Naive thymus-derived CD8-positive, alpha-beta T cell (primary cell): ENCODE results near the gene AIG1. TPM values are rescaled to one million over a fixed set of nuclear protein-coding genes. Genes with fewer than 3 reads are reported as not detected.

ENCODE experiments used
- ATAC-seq, 2 donors: fragments of 150-1000 bp; cut with Tn5 transposase in 1 of 2; sonication (Bioruptor Pico), chemical (Tn5 transposase) in 1 of 2; 1 replicate in 1 of 2; 2 replicates in 1 of 2; pipeline ENCODE4 v1.10.0; 2021; ENCODE audit warnings: mild to moderate bottlenecking in 2 of 2, moderate library complexity in 2 of 2
- POLR2A ChIA-PET: fragments of 350-600 bp; sonication (Branson Sonifier 250); formaldehyde crosslinking; loops from one replicate; lab custom pipeline; 2021; ENCODE audit warnings: antibody characterized with exemption; lab: Charles Lee
- DNase-seq, 10 donors: peaks; one replicate each; pipeline versions ENCODE4 v3.0.0 to v3.0.0-alpha.2; 2020 to 2022
- H3K27ac Mint-ChIP-seq, 10 donors: one replicate each; pipeline ENCODE4 v1.8.0; 2020 to 2022; ENCODE audit warnings: mild to moderate bottlenecking in 10 of 10, mixed read lengths in 10 of 10, moderate library complexity in 4 of 10, inconsistent platforms in 1 of 10
- H3K27me3 Mint-ChIP-seq, 5 donors: one replicate each; pipeline ENCODE4 v1.8.0; 2021 to 2022; ENCODE audit warnings: mixed read lengths in 5 of 5
- H3K36me3 Mint-ChIP-seq, 3 donors: one replicate each; pipeline ENCODE4 v1.8.0; 2020 to 2022; ENCODE audit warnings: mixed read lengths in 3 of 3, mild to moderate bottlenecking in 2 of 3, inconsistent platforms in 1 of 3
- H3K4me1 Mint-ChIP-seq, 4 donors: one replicate each; pipeline ENCODE4 v1.8.0; 2021 to 2022; ENCODE audit warnings: mixed read lengths in 4 of 4
- H3K4me3 Mint-ChIP-seq, 10 donors: one replicate each; pipeline ENCODE4 v1.8.0; 2020 to 2022; ENCODE audit warnings: mild to moderate bottlenecking in 10 of 10, mixed read lengths in 10 of 10, moderate library complexity in 6 of 10, inconsistent platforms in 1 of 10
- H3K9me3 Mint-ChIP-seq, 9 donors: one replicate each; pipeline ENCODE4 v1.8.0; 2020 to 2022; ENCODE audit warnings: mixed read lengths in 9 of 9, mild to moderate bottlenecking in 3 of 9, inconsistent platforms in 1 of 9, moderate library complexity in 1 of 9
- polyA plus RNA-seq, 3 donors: library from polyadenylated mRNA; unstranded; fragments of 300-500 nt; fragmentation: Illumina TruSeq; gene quantifications; one replicate each; pipeline ENCODE4 v1.2.3, GENCODE V29; 2021
- total RNA-seq, 8 experiments: library from RNA in 2 of 8; stranded (reverse) in 2 of 8; gene quantifications; one replicate each; pipeline ENCODE4 v1.2.3 and lab custom pipeline; 2021 to 2026

The AIG1 gene
- total and polyA plus RNA-seq, 5 experiments from 2014 or later = 10.0 to 19.0 (median 14.5) TPM

- Mint-ChIP-seq H3K9me3 (peaks cover 0 to 5% (median 0%) of the 10 kb centered on the region in 9 donors), H3K4me3 (no peak overlapping the region), H3K36me3 (peaks cover 19 to 37% (median 24%) of the 10 kb centered on the region in 3 donors), H3K4me1 (peaks cover 7 to 19% (median 12%) of the 10 kb centered on the region in 4 donors), H3K27ac (no peak overlapping the region), H3K27me3 (no peaks in the 10 kb centered on the region)
- POLR2A ChIA-PET = no interaction called here
- DNase-seq = no peak
- no peak for ATAC-seq
Measured at GRCh38 chr6:143141442-143141841, 80.8 kb downstream of the AIG1 start.

- POLR2A ChIA-PET = no interaction called here
- no peak overlapping the region for H3K4me3 Mint-ChIP-seq
- no peaks in the 10 kb centered on the region for H3K27me3 Mint-ChIP-seq
- H3K9me3 Mint-ChIP-seq = peaks cover 0 to 2% (median 0%) of the 10 kb centered on the region in 9 donors
- DNase-seq (no peak), ATAC-seq (no peak)
- H3K36me3 Mint-ChIP-seq = peaks cover 6 to 11% (median 9%) of the 10 kb centered on the region in 3 donors
- H3K27ac Mint-ChIP-seq = peak overlapping the region in 1 of 10 donors; percentile 61
- H3K4me1 Mint-ChIP-seq = no peaks in the 10 kb centered on the region
Measured at GRCh38 chr6:143146186-143146851, 85.6 kb downstream of the AIG1 start.

GRCh38 chr6:143149771-143150170, 89.1 kb downstream of the AIG1 start:
- Mint-ChIP-seq H3K27me3 (no peaks in the 10 kb centered on the region), H3K9me3 (peaks cover 0 to 2% (median 0%) of the 10 kb centered on the region in 9 donors), H3K4me1 (no peaks in the 10 kb centered on the region), H3K27ac (no peak overlapping the region), H3K36me3 (peaks cover 6 to 11% (median 9%) of the 10 kb centered on the region in 3 donors), H3K4me3 (no peak overlapping the region)
- POLR2A ChIA-PET = no interaction called here
- ATAC-seq (no peak), DNase-seq (no peak)

- DNase-seq = no peak
- H3K4me3 Mint-ChIP-seq = no peak overlapping the region
- ATAC-seq = no peak
- no peak overlapping the region for H3K27ac Mint-ChIP-seq
- H3K9me3 Mint-ChIP-seq = peaks cover 0 to 2% (median 0%) of the 10 kb centered on the region in 9 donors
- POLR2A ChIA-PET = no interaction called here
- H3K27me3 Mint-ChIP-seq = no peaks in the 10 kb centered on the region
- H3K4me1 Mint-ChIP-seq = no peaks in the 10 kb centered on the region
- peaks cover 6 to 11% (median 9%) of the 10 kb centered on the region in 3 donors for H3K36me3 Mint-ChIP-seq
Measured at GRCh38 chr6:143150281-143150680, 89.6 kb downstream of the AIG1 start.

GRCh38 chr6:143151381-143151780, 90.7 kb downstream of the AIG1 start:
- Mint-ChIP-seq H3K27ac (no peak overlapping the region), H3K9me3 (peaks cover 0 to 2% (median 0%) of the 10 kb centered on the region in 9 donors), H3K4me1 (peaks cover 0 to 3% (median 0%) of the 10 kb centered on the region in 4 donors), H3K4me3 (no peak overlapping the region), H3K27me3 (no peaks in the 10 kb centered on the region), H3K36me3 (peaks cover 6 to 11% (median 9%) of the 10 kb centered on the region in 3 donors)
- no peak for ATAC-seq
- DNase-seq = no peak
- POLR2A ChIA-PET = no interaction called here

GRCh38 chr6:143155681-143156080, 95.0 kb downstream of the AIG1 start:
- Mint-ChIP-seq H3K9me3 (no peaks in the 10 kb centered on the region), H3K36me3 (peaks cover 0 to under 1% (median 0%) of the 10 kb centered on the region in 3 donors), H3K4me1 (peaks cover 0 to 3% (median 0%) of the 10 kb centered on the region in 4 donors), H3K27ac (no peak overlapping the region), H3K27me3 (no peaks in the 10 kb centered on the region), H3K4me3 (no peak overlapping the region)
- no peak for ATAC-seq
- DNase-seq = no peak
- POLR2A ChIA-PET = no interaction called here

GRCh38 chr6:143157131-143157530, 96.4 kb downstream of the AIG1 start:
- ATAC-seq = no peak
- H3K36me3 Mint-ChIP-seq = peaks cover 0 to 4% (median 0%) of the 10 kb centered on the region in 3 donors
- no peaks in the 10 kb centered on the region for H3K9me3 Mint-ChIP-seq
- DNase-seq = no peak
- POLR2A ChIA-PET = no interaction called here
- no peak overlapping the region for H3K4me3 Mint-ChIP-seq
- H3K4me1 Mint-ChIP-seq = peaks cover 0 to 3% (median 0%) of the 10 kb centered on the region in 4 donors
- no peaks in the 10 kb centered on the region for H3K27me3 Mint-ChIP-seq
- H3K27ac Mint-ChIP-seq = no peak overlapping the region

- POLR2A ChIA-PET = no interaction called here
- no peak for ATAC-seq
- H3K9me3 Mint-ChIP-seq = no peaks in the 10 kb centered on the region
- no peak for DNase-seq
- H3K36me3 Mint-ChIP-seq = peaks cover 0 to 4% (median 0%) of the 10 kb centered on the region in 3 donors
- no peak overlapping the region for H3K27ac Mint-ChIP-seq
- H3K27me3 Mint-ChIP-seq = no peaks in the 10 kb centered on the region
- peaks cover 0 to 3% (median 0%) of the 10 kb centered on the region in 4 donors for H3K4me1 Mint-ChIP-seq
- no peak overlapping the region for H3K4me3 Mint-ChIP-seq
Measured at GRCh38 chr6:143158113-143158581, 97.5 kb downstream of the AIG1 start.

GRCh38 chr6:143159001-143159400, 98.3 kb downstream of the AIG1 start:
- POLR2A ChIA-PET = no interaction called here
- no peak overlapping the region for H3K27ac Mint-ChIP-seq
- H3K9me3 Mint-ChIP-seq = no peaks in the 10 kb centered on the region
- H3K36me3 Mint-ChIP-seq = peaks cover 0 to 4% (median 0%) of the 10 kb centered on the region in 3 donors
- H3K27me3 Mint-ChIP-seq = no peaks in the 10 kb centered on the region
- H3K4me1 Mint-ChIP-seq = peaks cover 0 to 3% (median 0%) of the 10 kb centered on the region in 4 donors
- DNase-seq = no peak
- no peak overlapping the region for H3K4me3 Mint-ChIP-seq
- ATAC-seq = no peak

- Mint-ChIP-seq H3K36me3 (peaks cover 0 to 4% (median 2%) of the 10 kb centered on the region in 3 donors), H3K4me3 (no peak overlapping the region), H3K4me1 (peaks cover 0 to 3% (median 0%) of the 10 kb centered on the region in 4 donors), H3K9me3 (no peaks in the 10 kb centered on the region), H3K27ac (no peak overlapping the region), H3K27me3 (no peaks in the 10 kb centered on the region)
- ATAC-seq (no peak), DNase-seq (no peak)
- POLR2A ChIA-PET = no interaction called here
Measured at GRCh38 chr6:143160015-143160414, 99.3 kb downstream of the AIG1 start.

- Mint-ChIP-seq H3K4me3 (no peak overlapping the region), H3K36me3 (peaks cover 0 to 7% (median 6%) of the 10 kb centered on the region in 3 donors), H3K27me3 (no peaks in the 10 kb centered on the region), H3K9me3 (no peaks in the 10 kb centered on the region), H3K4me1 (no peaks in the 10 kb centered on the region), H3K27ac (no peak overlapping the region)
- ATAC-seq = no peak
- POLR2A ChIA-PET = no interaction called here
- DNase-seq = no peak
Measured at GRCh38 chr6:143160439-143161220, 99.9 kb downstream of the AIG1 start.

GRCh38 chr6:143163621-143164020, 102.9 kb downstream of the AIG1 start:
- H3K27me3 Mint-ChIP-seq = no peaks in the 10 kb centered on the region
- no peaks in the 10 kb centered on the region for H3K4me1 Mint-ChIP-seq
- no peak for ATAC-seq
- POLR2A ChIA-PET = no interaction called here
- no peaks in the 10 kb centered on the region for H3K9me3 Mint-ChIP-seq
- no peak overlapping the region for H3K4me3 Mint-ChIP-seq
- H3K36me3 Mint-ChIP-seq = peaks cover 0 to 20% (median 12%) of the 10 kb centered on the region in 3 donors
- no peak overlapping the region for H3K27ac Mint-ChIP-seq
- no peak for DNase-seq

- ATAC-seq (no peak), DNase-seq (no peak)
- POLR2A ChIA-PET = no interaction called here
- no peaks in the 10 kb centered on the region for H3K4me1 Mint-ChIP-seq
- H3K36me3 Mint-ChIP-seq = peaks cover 0 to 22% (median 12%) of the 10 kb centered on the region in 3 donors
- no peak overlapping the region for H3K4me3 Mint-ChIP-seq
- no peaks in the 10 kb centered on the region for H3K9me3 Mint-ChIP-seq
- no peak overlapping the region for H3K27ac Mint-ChIP-seq
- H3K27me3 Mint-ChIP-seq = no peaks in the 10 kb centered on the region
Measured at GRCh38 chr6:143164565-143165105, 103.9 kb downstream of the AIG1 start.
